ENCODE results near the gene EIF4E2.

DNA sequence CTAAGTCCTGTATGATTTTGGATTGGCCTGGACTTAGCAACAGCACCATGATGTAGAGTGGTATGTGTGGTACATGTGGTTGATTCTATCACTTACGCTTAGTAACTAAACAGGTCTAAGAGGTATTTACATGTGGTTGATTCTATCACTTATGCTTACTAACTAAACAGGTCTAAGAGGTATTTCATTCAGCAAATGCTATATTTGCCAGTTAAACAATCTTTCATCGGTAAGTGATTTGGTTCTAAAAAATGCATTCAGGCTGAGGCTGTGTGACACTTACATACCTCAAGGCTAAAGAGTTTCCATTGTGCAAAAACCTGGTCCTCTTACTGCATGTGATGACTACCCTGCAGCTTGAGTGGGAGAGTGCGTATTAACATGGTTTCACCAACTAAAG is 13.1 kb downstream of the EIF4E2 start:
- no peak for TF ChIP-seq TAF1 (IDR thresholded peaks at IDR 0.05; ENCODE audit: borderline replicate concordance, low read depth, low read length)
- TF ChIP-seq POLR2A (IDR thresholded peaks at IDR 0.05; ENCODE audit: low read depth, low read length): no peak
